Fibroblast of pulmonary artery (primary cell): ENCODE measurements around the gene COMT.

ENCODE experiments used
- DNase-seq: peaks from one replicate; pipeline ENCODE4 v3.0.0-alpha.2; 2010; ENCODE audit warnings: low read depth
- H3K4me3 ChIP-seq: replicated peaks from 2 replicates; pipeline ENCODE4 v1.5.1; 2011; ENCODE audit warnings: low read depth, mild to moderate bottlenecking, control low read depth, low read length, moderate library complexity
- CTCF ChIP-seq: IDR thresholded peaks from 2 replicates; pipeline ENCODE4 v1.5.1; 2011; ENCODE audit warnings: mild to moderate bottlenecking, control low read depth, low read length, inconsistent platforms; ENCODE audit errors: missing control alignments

Gene COMT

GRCh38 chr22:19960491-19961200 lies 19.1 kb downstream of the COMT start:
- no peak for DNase-seq
- TF ChIP-seq CTCF: no peak
- no peak overlapping the region for H3K4me3 ChIP-seq

GRCh38 chr22:19961201-19961580 lies 19.6 kb downstream of the COMT start:
- no peak for DNase-seq
- TF ChIP-seq CTCF: no peak

GRCh38 chr22:19961868-19962245 lies 20.3 kb downstream of the COMT start:
- no peak for DNase-seq
- TF ChIP-seq CTCF: no peak
- H3K4me3 ChIP-seq: no peak overlapping the region

More at GRCh38 chr22:19961201-19961580, 19.6 kb downstream of the COMT start:
- no peak overlapping the region for H3K4me3 ChIP-seq

GRCh38 chr22:19962246-19962908 lies 20.8 kb downstream of the COMT start:
- DNase-seq: peak; percentile 77
- peak; percentile 55 for TF ChIP-seq CTCF
- H3K4me3 ChIP-seq: no peak overlapping the region

- TF ChIP-seq CTCF: no peak
- DNase-seq: peak; percentile 61
- H3K4me3 ChIP-seq: no peak overlapping the region
These were observed 21.6 kb downstream of the COMT start for GRCh38 chr22:19962909-19963806.

GRCh38 chr22:19963863-19964642 lies 22.5 kb downstream of the COMT start:
- no peak for DNase-seq
- no peak overlapping the region for H3K4me3 ChIP-seq
- no peak for TF ChIP-seq CTCF
